Measurements from ENCODE around the gene FAM72B.
"Not testable (repeated sequence)": the region's sequence is repeated elsewhere in the genome, so short reads cannot be mapped to it uniquely, and the experiment has no call there.

GRCh38 chr1:121214544-121215156 is 30.5 kb upstream of the FAM72B start:
- not testable (repeated sequence) for TF ChIP-seq CTCF (IDR thresholded peaks at IDR 0.05; ENCODE audit: insufficient read depth, low read length); GABPA (IDR thresholded peaks at IDR 0.05; ENCODE audit: low read depth)
